ENCODE data around the gene TRIM41.
"Not testable (repeated sequence)": the region's sequence is repeated elsewhere in the genome, so short reads cannot be mapped to it uniquely, and the experiment has no call there.

DNA sequence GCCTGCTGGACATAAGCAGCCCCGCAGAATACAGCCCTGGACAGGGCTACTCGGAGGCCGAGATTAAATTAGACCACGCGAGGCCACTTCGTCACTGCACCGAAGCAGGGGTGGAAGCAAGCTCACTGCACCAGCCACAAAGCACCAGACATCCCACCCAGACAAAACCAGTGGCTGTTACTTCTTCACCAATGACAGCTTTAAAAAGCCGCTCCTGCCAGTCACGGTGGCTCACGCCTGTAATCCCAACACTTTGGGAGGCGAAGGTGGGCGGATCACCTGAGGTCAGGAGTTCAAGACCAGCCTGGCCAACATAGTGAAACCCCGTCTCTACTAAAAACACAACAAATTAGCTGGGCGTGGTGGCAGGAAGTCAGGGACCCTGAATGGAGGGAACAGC lies 45.5 kb upstream of the TRIM41 start:
- TF ChIP-seq POLR2AphosphoS5 (IDR thresholded peaks at IDR 0.05; ENCODE audit: low read depth, low read length); POLR2A (IDR thresholded peaks at IDR 0.05; ENCODE audit: low read depth, low read length); TAF1 (IDR thresholded peaks at IDR 0.05; ENCODE audit: borderline replicate concordance, low read depth, low read length): not testable (repeated sequence)

Measured in GM12892 (cell line).